ENCODE measurements around the gene TFDP1. TPM values are rescaled to one million over a fixed set of nuclear protein-coding genes. Genes with fewer than 3 reads are reported as not detected.

TFDP1 gene
- total RNA-seq, 2 experiments from 2014 or later, result 17.6 to 20.0 TPM

- DNase-seq, result peak in 1 of 14 experiments; percentile 31
- Mint-ChIP-seq H3K27ac (no peak overlapping the region), H3K36me3 (ENCODE audit: low read depth) (peaks cover 16% of the 10 kb centered on the region), H3K4me1 (ENCODE audit: low read depth) (peaks cover 29% of the 10 kb centered on the region), H3K9me3 (no peaks in the 10 kb centered on the region), H3K27me3 (no peaks in the 10 kb centered on the region), H3K4me3 (peak overlapping the region; percentile 92)
- no peak for TF ChIP-seq CTCF (IDR thresholded peaks at IDR 0.05)
- Histone ChIP-seq H3K36me3 (ENCODE audit: insufficient read depth, low read length) (peaks cover 7% of the 10 kb centered on the region), H3K4me1 (ENCODE audit: insufficient read depth, low read length) (peaks cover 33% of the 10 kb centered on the region), H3K9me3 (ENCODE audit: control insufficient read depth in 1 of 2, insufficient read depth in 1 of 2, low read length in 2 of 2) (no peaks in the 10 kb centered on the region), H3K27ac (ENCODE audit: low read depth in 1 of 2, low read length in 2 of 2) (no peak overlapping the region), H3K4me3 (ENCODE audit: low read length) (no peak overlapping the region), H3K27me3 (ENCODE audit: control insufficient read depth in 1 of 2, insufficient read depth in 2 of 2, low read length in 2 of 2) (no peaks in the 10 kb centered on the region)
- POLR2A ChIA-PET, result no interaction called here
- CTCF ChIA-PET, result no interaction called here
- no peak for ATAC-seq (ENCODE audit: poor library complexity)
- intact Hi-C loops (cut with DNase I, micrococcal nuclease), result no loop called here
Observed at GRCh38 chr13:113586661-113587479, 2.3 kb downstream of the TFDP1 start.

GRCh38 chr13:113588394-113589111 lies 4.0 kb downstream of the TFDP1 start:
- Histone ChIP-seq H3K9me3 (ENCODE audit: control insufficient read depth in 1 of 2, insufficient read depth in 1 of 2, low read length in 2 of 2) (no peaks in the 10 kb centered on the region), H3K4me1 (ENCODE audit: insufficient read depth, low read length) (peaks cover 33% of the 10 kb centered on the region), H3K4me3 (ENCODE audit: low read length) (no peak overlapping the region), H3K36me3 (ENCODE audit: insufficient read depth, low read length) (peaks cover 11% of the 10 kb centered on the region), H3K27me3 (ENCODE audit: control insufficient read depth in 1 of 2, insufficient read depth in 2 of 2, low read length in 2 of 2) (no peaks in the 10 kb centered on the region), H3K27ac (ENCODE audit: low read depth in 1 of 2, low read length in 2 of 2) (no peak overlapping the region)
- TF ChIP-seq CTCF (IDR thresholded peaks at IDR 0.05), result no peak
- POLR2A ChIA-PET, result no interaction called here
- intact Hi-C loops (cut with DNase I, micrococcal nuclease), result no loop called here
- DNase-seq (no peak), ATAC-seq (ENCODE audit: poor library complexity) (no peak)
- Mint-ChIP-seq H3K9me3 (no peaks in the 10 kb centered on the region), H3K27ac (no peak overlapping the region), H3K27me3 (no peaks in the 10 kb centered on the region), H3K4me3 (no peak overlapping the region), H3K36me3 (ENCODE audit: low read depth) (peaks cover 17% of the 10 kb centered on the region), H3K4me1 (ENCODE audit: low read depth) (peaks cover 29% of the 10 kb centered on the region)
- CTCF ChIA-PET, result no interaction called here

GRCh38 chr13:113589251-113589960 lies 4.9 kb downstream of the TFDP1 start:
- peaks cover 17% of the 10 kb centered on the region for H3K36me3 Mint-ChIP-seq (ENCODE audit: low read depth)
- Histone ChIP-seq H3K27ac (ENCODE audit: low read depth in 1 of 2, low read length in 2 of 2) (no peak overlapping the region), H3K9me3 (ENCODE audit: control insufficient read depth in 1 of 2, insufficient read depth in 1 of 2, low read length in 2 of 2) (no peaks in the 10 kb centered on the region), H3K27me3 (ENCODE audit: control insufficient read depth in 1 of 2, insufficient read depth in 2 of 2, low read length in 2 of 2) (no peaks in the 10 kb centered on the region), H3K4me3 (ENCODE audit: low read length) (no peak overlapping the region), H3K4me1 (ENCODE audit: insufficient read depth, low read length) (peaks cover 30% of the 10 kb centered on the region), H3K36me3 (ENCODE audit: insufficient read depth, low read length) (peaks cover 11% of the 10 kb centered on the region)
- POLR2A ChIA-PET, result no interaction called here
- no peak overlapping the region for H3K4me3 Mint-ChIP-seq
- TF ChIP-seq CTCF (IDR thresholded peaks at IDR 0.05), result no peak
- ATAC-seq (ENCODE audit: poor library complexity) (no peak), DNase-seq (no peak)
- H3K27ac Mint-ChIP-seq, result no peak overlapping the region
- H3K4me1 Mint-ChIP-seq (ENCODE audit: low read depth), result peaks cover 29% of the 10 kb centered on the region
- no peaks in the 10 kb centered on the region for H3K27me3 Mint-ChIP-seq
- CTCF ChIA-PET, result no interaction called here
- intact Hi-C loops (cut with DNase I, micrococcal nuclease), result no loop called here
- H3K9me3 Mint-ChIP-seq, result no peaks in the 10 kb centered on the region

All from CD4-positive, alpha-beta T cell (primary cell).